ENCODE data around the gene PRRX2. TPM values are rescaled to one million over a fixed set of nuclear protein-coding genes. Genes with fewer than 3 reads are reported as not detected.
A peak's percentile ranks its signal among the peaks of the same experiment; 100 is the strongest.

PRRX2 gene
- total and polyA plus RNA-seq, 9 of the 15 experiments (the other 6 are each of a cell fraction or from before 2014, with no cell fraction given): 0.21 TPM; not detected in 8

DNA sequence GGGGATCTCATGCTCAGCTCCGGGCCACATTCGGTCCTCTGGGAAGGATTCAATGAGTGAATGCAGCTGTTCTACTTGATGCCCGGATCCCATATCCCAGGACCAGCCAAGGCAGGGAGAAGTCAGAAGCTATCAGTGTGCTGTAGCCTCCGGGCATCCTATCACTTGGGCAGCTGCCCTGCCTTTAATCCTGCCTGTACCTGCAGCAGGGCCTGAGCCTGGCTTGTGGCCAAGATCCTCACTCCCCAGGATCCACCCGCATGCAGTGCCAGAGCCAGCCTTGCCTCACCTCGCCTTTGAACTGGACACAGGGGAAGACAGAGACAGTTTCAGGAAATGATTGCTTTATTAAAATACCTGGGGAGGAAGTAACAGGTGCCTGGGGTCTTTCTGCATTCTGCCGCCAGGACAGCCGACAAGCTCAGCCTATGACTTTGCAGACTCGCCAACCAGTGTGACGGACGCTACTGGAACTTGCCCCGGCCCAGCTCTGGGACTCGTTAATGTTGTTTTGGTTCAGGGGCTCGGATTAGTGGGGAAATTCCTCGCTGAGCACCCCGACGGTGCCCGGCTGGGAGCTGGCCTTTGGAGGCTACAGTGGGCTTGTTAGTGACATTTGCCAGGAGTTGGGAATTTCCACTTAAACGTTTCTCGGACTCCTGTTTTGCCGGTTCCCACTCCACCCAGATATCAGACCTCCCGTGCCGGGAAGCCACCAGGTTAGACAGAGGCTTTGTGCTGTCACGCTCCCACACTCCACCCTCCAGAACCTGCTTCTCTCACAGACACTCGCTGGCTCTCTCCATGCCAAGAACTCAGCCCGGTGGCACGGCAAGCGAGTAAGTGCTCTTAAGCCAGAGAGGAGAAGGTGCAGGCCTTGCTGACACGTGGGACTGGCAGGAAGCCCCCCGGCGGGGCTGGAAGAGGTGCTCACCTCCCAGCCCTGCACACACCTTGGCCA, 86.7 kb downstream of the PRRX2 start:
- DNase-seq (ENCODE audit: extremely low read depth in 1 of 4, low spot score in 3 of 4): no peak
- BruUV-seq (replicated peaks): no TSS peak
- no peaks in the 10 kb centered on the region for H3K36me3 ChIP-seq (ENCODE audit: control insufficient read depth, insufficient read depth, low read length)
- H3K4me3 ChIP-seq: no peak overlapping the region
- no peaks in the 10 kb centered on the region for H3K9me1 ChIP-seq (ENCODE audit: control insufficient read depth, insufficient read depth, low read length)
- H3K27me3 ChIP-seq (ENCODE audit: control insufficient read depth in 2 of 2, insufficient read depth in 2 of 2, low read length in 2 of 2): peaks cover 41 to 72% of the 10 kb centered on the region in 2 experiments
- no peaks in the 10 kb centered on the region for H3K79me2 ChIP-seq (ENCODE audit: control insufficient read depth, insufficient read depth, low read length)
- 20% methylated on average over 31 of the region's 31 CpGs for WGBS (ENCODE audit: insufficient coverage, low coverage, missing lambda C conversion rate)
- no peak overlapping the region for H3K4me2 ChIP-seq (ENCODE audit: insufficient read depth, low read length)
- no peak for TF ChIP-seq SREBF1 (IDR thresholded peaks at IDR 0.05; ENCODE audit: borderline replicate concordance, low read depth, low read length)
- TF ChIP-seq ZNF699 (CRISPR knock-in tag; IDR thresholded peaks at IDR 0.05; ENCODE audit: insufficient replicate concordance): no peak
- TF ChIP-seq TRIM28 (IDR thresholded peaks at IDR 0.05): no peak
- no peak for TF ChIP-seq POLR2B (IDR thresholded peaks at IDR 0.05; ENCODE audit: low read depth, partially characterized antibody)
- TF ChIP-seq, protein P1, sequence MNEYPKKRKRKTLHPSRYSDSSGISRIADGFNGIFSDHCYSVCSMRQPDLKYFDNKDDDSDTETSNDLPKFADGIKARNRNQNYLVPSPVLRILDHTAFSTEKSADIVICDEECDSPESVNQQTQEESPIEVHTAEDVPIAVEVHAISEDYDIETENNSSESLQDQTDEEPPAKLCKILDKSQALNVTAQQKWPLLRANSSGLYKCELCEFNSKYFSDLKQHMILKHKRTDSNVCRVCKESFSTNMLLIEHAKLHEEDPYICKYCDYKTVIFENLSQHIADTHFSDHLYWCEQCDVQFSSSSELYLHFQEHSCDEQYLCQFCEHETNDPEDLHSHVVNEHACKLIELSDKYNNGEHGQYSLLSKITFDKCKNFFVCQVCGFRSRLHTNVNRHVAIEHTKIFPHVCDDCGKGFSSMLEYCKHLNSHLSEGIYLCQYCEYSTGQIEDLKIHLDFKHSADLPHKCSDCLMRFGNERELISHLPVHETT (CRISPR knock-in tag; conservative IDR thresholded peaks at IDR 0.05 in 1 of 2, IDR thresholded peaks at IDR 0.05 in 1 of 2): no peak
- no peak for TF ChIP-seq HDGF (IDR thresholded peaks at IDR 0.05)
- TF ChIP-seq NCOA4 (IDR thresholded peaks at IDR 0.05; ENCODE audit: partially characterized antibody): no peak
- TF ChIP-seq NFIC (IDR thresholded peaks at IDR 0.05): peak; percentile 89
- TF ChIP-seq CTBP1 (IDR thresholded peaks at IDR 0.05; ENCODE audit: borderline replicate concordance): no peak
- no peak for TF ChIP-seq JUN (IDR thresholded peaks at IDR 0.05; ENCODE audit: borderline replicate concordance, low read depth, low read length)
- TF ChIP-seq JUN (CRISPR knock-in tag; IDR thresholded peaks at IDR 0.05; ENCODE audit: borderline replicate concordance): no peak
- 0 out of 2 replicates have a peak, but pooled peaks have one; percentile 12 for TF ChIP-seq STAG1 (CRISPR knock-in tag; IDR thresholded peaks at IDR 0.05; ENCODE audit: borderline replicate concordance)
- no peaks in the 10 kb centered on the region for H3K9me3 ChIP-seq (replicated peaks; ENCODE audit: control insufficient read depth, insufficient read depth, low read depth, low read length)
- POLR2A ChIA-PET: interaction anchor here (0.8 to 5.2 kb wide), 5 partner anchors 9 to 41 kb away, joined by 3 to 29 read pairs (median 5); no protein-coding TSS in a partner anchor
- in situ Hi-C loops (cut with MboI) (no loop called here), intact Hi-C loops (cut with micrococcal nuclease) (no loop called here)
- no peak overlapping the region for H3K27ac ChIP-seq (ENCODE audit: extremely low read depth, low read depth, low read length)
- no peaks in the 10 kb centered on the region for H4K20me1 ChIP-seq (replicated peaks; ENCODE audit: control insufficient read depth, insufficient read depth, low read length)
- CTCF ChIA-PET (ENCODE audit: low intra/inter-chr PET ratio): no interaction called here
- H3K4me1 ChIP-seq (replicated peaks in 1 of 2; ENCODE audit: control insufficient read depth in 2 of 2, insufficient read depth in 2 of 2, low read length in 2 of 2): peaks cover 11 to 17% of the 10 kb centered on the region in 2 experiments; a peak in 4 of 5 replicates
- no peak for FAIRE-seq
- peak overlapping the region in 1 of 2 experiments; percentile 80; a peak in 2 of 4 replicates for H3K9ac ChIP-seq (ENCODE audit: insufficient read depth in 1 of 2, low read depth in 2 of 2, low read length in 2 of 2)
- no peak overlapping the region for H2AFZ ChIP-seq (ENCODE audit: low read depth, low read length)
- peak; percentile 14; the same call in 1 of the 3 replicates for ATAC-seq

All from K562 (cell line).